OCI-LY3 (cell line): ENCODE data around the gene FSIP1.

Source experiments
- H2AFZ ChIP-seq: fragments of 200-600, 300-600 bp; shearing (Covaris generic); 2 replicates; pipeline ENCODE4 v1.6.0; 2014; ENCODE audit warnings: antibody characterized with exemption, low read depth, low read length
- H3K27ac ChIP-seq: fragments of 200-600, 300-600 bp; sonication (generic); 2 replicates; pipeline ENCODE4 v1.5.1; 2014; ENCODE audit warnings: mild to moderate bottlenecking, low read length, moderate library complexity, mixed read lengths
- H3K27me3 ChIP-seq: fragments of 200-600, 300-600 bp; sonication (generic); 2 replicates; pipeline ENCODE4 v1.6.1; 2014; ENCODE audit warnings: low read depth, low read length, mixed read lengths
- H3K36me3 ChIP-seq: fragments of 200-600, 300-600 bp; sonication (generic); replicated peaks from 2 replicates; pipeline ENCODE3; 2014; ENCODE audit warnings: low read depth, low read length, mixed read lengths
- H3K4me1 ChIP-seq: fragments of 300-600, 200-600 bp; sonication (generic); 2 replicates; pipeline ENCODE4 v1.6.1; 2014; ENCODE audit warnings: low read length, mixed read lengths
- H3K4me2 ChIP-seq: fragments of 200-600, 300-600 bp; sonication (generic); 2 replicates; pipeline ENCODE4 v1.6.1; 2014; ENCODE audit warnings: low read length, mixed read lengths
- H3K4me3 ChIP-seq: fragments of 300-600, 200-600 bp; sonication (generic); 2 replicates; pipeline ENCODE4 v1.5.1; 2014; ENCODE audit warnings: antibody characterized with exemption, mild to moderate bottlenecking, low read length, moderate library complexity
- H3K79me2 ChIP-seq: fragments of 300-600, 200-600 bp; shearing (Covaris generic); 2 replicates; pipeline ENCODE4 v1.6.1; 2014; ENCODE audit warnings: mild to moderate bottlenecking, low read length, mixed read lengths
- H3K9ac ChIP-seq: fragments of 300-600, 200-600 bp; shearing (Covaris generic); 2 replicates; pipeline ENCODE4 v1.6.0; 2014; ENCODE audit warnings: mild to moderate bottlenecking, low read length, moderate library complexity
- H3K9me3 ChIP-seq: fragments of 200-600, 300-600 bp; shearing (Covaris generic); 2 replicates; pipeline ENCODE4 v1.6.1; 2014; ENCODE audit warnings: low read length, mixed read lengths; ENCODE audit not compliant: insufficient read depth
- H4K20me1 ChIP-seq: fragments of 200-600, 300-600 bp; sonication (generic); 2 replicates; pipeline ENCODE4 v1.6.1; 2016; ENCODE audit warnings: low read length, mixed read lengths; ENCODE audit not compliant: insufficient read depth
- CTCF ChIP-seq: fragments of 200-600, 300-600 bp; sonication (generic); IDR thresholded peaks from 2 replicates; pipeline ENCODE4 v1.5.1; 2014; ENCODE audit warnings: antibody characterized with exemption, low read length, low read depth
- EZH2phosphoT487 ChIP-seq: fragments of 200-600 bp; shearing (Covaris generic); IDR thresholded peaks from 2 replicates; pipeline ENCODE4 v1.6.1; 2018; ENCODE audit warnings: antibody characterized with exemption, mixed run types, low read depth

Gene FSIP1

GRCh38 chr15:39552556-39552955 lies 230.1 kb downstream of the FSIP1 start:
- H3K4me1 ChIP-seq, result peaks cover 23% of the 10 kb centered on the region
- H2AFZ ChIP-seq, result no peak overlapping the region
- no peaks in the 10 kb centered on the region for H3K9me3 ChIP-seq
- no peaks in the 10 kb centered on the region for H3K79me2 ChIP-seq
- no peak overlapping the region for H3K4me2 ChIP-seq
- H3K4me3 ChIP-seq, result no peak overlapping the region
- no peaks in the 10 kb centered on the region for H3K27me3 ChIP-seq
- no peaks in the 10 kb centered on the region for H4K20me1 ChIP-seq
- no peak for TF ChIP-seq CTCF
- TF ChIP-seq EZH2phosphoT487, result no peak
- no peak overlapping the region for H3K9ac ChIP-seq
- H3K36me3 ChIP-seq, result no peaks in the 10 kb centered on the region
- no peak overlapping the region for H3K27ac ChIP-seq

GRCh38 chr15:39551476-39551875 lies 231.2 kb downstream of the FSIP1 start:
- H3K36me3 ChIP-seq, result no peaks in the 10 kb centered on the region
- no peak overlapping the region for H3K27ac ChIP-seq
- no peak overlapping the region for H3K4me2 ChIP-seq
- H3K27me3 ChIP-seq, result no peaks in the 10 kb centered on the region
- H2AFZ ChIP-seq, result no peak overlapping the region
- no peaks in the 10 kb centered on the region for H3K9me3 ChIP-seq
- H3K4me1 ChIP-seq, result peaks cover 23% of the 10 kb centered on the region
- TF ChIP-seq EZH2phosphoT487 (no peak), CTCF (no peak)
- no peak overlapping the region for H3K9ac ChIP-seq
- no peaks in the 10 kb centered on the region for H4K20me1 ChIP-seq
- H3K4me3 ChIP-seq, result no peak overlapping the region
- H3K79me2 ChIP-seq, result no peaks in the 10 kb centered on the region
